ENCODE results near the gene ARHGEF16.

DNA sequence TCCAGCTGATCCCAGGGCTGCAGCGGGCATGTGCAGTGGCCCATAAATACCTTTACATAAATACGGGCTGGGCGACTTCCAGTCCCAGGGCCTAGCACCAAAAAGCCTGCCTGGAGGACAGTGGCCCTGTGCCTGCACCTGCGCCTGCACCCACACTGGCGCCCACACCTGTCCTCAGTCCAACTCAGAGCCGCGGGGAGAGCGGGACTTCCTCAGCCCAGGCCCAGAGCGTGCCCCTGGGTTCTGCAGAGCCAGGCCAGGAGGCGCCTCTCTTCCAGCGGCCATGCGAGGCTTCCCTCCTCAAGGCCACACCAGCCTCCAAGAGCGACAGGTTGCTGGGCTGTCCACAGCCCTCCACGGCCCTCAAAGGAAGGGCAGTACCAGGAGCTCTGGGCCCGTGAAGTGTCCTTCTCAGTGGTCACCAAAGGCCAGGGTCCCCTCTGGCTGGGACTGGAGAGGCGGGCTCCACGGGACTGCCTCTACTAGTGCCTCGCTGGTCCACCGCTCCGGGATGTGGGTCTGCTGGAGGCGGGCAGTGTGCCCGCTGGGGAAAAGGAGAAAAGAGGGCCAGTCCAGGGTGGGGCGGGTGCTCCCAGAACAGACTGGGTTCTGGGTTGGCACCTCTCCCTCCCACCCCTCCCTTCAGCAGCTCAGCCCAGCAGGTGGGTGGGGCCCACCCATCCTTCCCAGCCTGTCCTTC is 35.7 kb downstream of the ARHGEF16 start:
- TF ChIP-seq, protein P1, sequence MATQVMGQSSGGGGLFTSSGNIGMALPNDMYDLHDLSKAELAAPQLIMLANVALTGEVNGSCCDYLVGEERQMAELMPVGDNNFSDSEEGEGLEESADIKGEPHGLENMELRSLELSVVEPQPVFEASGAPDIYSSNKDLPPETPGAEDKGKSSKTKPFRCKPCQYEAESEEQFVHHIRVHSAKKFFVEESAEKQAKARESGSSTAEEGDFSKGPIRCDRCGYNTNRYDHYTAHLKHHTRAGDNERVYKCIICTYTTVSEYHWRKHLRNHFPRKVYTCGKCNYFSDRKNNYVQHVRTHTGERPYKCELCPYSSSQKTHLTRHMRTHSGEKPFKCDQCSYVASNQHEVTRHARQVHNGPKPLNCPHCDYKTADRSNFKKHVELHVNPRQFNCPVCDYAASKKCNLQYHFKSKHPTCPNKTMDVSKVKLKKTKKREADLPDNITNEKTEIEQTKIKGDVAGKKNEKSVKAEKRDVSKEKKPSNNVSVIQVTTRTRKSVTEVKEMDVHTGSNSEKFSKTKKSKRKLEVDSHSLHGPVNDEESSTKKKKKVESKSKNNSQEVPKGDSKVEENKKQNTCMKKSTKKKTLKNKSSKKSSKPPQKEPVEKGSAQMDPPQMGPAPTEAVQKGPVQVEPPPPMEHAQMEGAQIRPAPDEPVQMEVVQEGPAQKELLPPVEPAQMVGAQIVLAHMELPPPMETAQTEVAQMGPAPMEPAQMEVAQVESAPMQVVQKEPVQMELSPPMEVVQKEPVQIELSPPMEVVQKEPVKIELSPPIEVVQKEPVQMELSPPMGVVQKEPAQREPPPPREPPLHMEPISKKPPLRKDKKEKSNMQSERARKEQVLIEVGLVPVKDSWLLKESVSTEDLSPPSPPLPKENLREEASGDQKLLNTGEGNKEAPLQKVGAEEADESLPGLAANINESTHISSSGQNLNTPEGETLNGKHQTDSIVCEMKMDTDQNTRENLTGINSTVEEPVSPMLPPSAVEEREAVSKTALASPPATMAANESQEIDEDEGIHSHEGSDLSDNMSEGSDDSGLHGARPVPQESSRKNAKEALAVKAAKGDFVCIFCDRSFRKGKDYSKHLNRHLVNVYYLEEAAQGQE (IDR thresholded peaks at IDR 0.05; ENCODE audit: low read depth): no peak
- TF ChIP-seq, protein P2, sequence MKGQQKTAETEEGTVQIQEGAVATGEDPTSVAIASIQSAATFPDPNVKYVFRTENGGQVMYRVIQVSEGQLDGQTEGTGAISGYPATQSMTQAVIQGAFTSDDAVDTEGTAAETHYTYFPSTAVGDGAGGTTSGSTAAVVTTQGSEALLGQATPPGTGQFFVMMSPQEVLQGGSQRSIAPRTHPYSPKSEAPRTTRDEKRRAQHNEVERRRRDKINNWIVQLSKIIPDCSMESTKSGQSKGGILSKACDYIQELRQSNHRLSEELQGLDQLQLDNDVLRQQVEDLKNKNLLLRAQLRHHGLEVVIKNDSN (IDR thresholded peaks at IDR 0.05): no peak
- TF ChIP-seq CEBPB (IDR thresholded peaks at IDR 0.05) (no peak), EP300 (IDR thresholded peaks at IDR 0.05; ENCODE audit: borderline replicate concordance) (no peak), TAF1 (IDR thresholded peaks at IDR 0.05; ENCODE audit: low read depth) (no peak), RAD21 (IDR thresholded peaks at IDR 0.05; ENCODE audit: low read depth) (no peak)

All from Ishikawa (cell line).